Measurements from ENCODE around the gene S100A16. TPM values are rescaled to one million over a fixed set of nuclear protein-coding genes. Genes with fewer than 3 reads are reported as not detected.
A peak's percentile ranks its signal among the peaks of the same experiment; 100 is the strongest.

S100A16 gene, protein sequence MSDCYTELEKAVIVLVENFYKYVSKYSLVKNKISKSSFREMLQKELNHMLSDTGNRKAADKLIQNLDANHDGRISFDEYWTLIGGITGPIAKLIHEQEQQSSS
- total RNA-seq, result 100 to 1,000 TPM in 2 of 3 donors, 10 to 100 TPM in 1; 52.0 to 154 (median 102) TPM

DNA sequence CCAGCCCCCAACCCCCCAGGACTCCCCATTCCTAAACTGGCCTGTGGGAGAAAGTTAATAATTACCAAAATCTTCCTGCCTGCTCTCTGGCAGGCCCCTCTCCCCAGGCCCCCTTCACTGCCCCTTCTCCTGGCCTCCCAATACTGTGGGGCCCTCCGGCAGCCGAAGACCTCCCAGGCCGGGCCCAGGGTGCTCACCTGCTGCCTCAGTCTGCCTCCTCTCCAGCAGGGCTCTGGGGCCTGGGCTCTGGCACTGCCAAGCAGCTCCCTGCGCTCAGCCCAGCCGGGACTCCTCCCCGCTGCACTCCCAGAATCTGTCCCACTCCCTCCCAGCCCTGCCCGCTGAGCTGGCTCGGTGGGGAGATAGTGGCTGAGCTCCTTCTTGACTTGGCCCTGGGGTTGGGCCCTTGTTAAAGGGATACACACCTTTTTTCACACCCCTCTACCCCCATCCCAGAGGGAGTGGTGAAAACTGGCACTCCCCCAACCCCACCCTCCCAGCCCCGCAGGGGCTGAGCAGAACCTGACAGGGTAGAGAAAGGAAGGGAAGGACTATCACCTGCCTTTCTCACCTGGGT, at the start of gene S100A16:
Gene S100A16, minus strand, starts transcription at position 383 of the 577 bp plus-strand sequence. CDS start 4,986 bp downstream, outside the sequence.
- DNase-seq (ENCODE audit: low spot score in 2 of 2), result peak; percentile 82
- Histone ChIP-seq H3K36me3 (no peaks in the 10 kb centered on the region), H3K9me3 (no peaks in the 10 kb centered on the region), H3K4me3 (peak within 1 kb of the TSS; percentile 49 to 83 (median 68)), H3K4me1 (peaks cover 20 to 46% of the 10 kb centered on the region in 2 donors), H3K27me3 (no peaks in the 10 kb centered on the region), H3K27ac (peak within 1 kb of the TSS; percentile 98 to 100)
- TF ChIP-seq POLR2AphosphoS5 (IDR thresholded peaks at IDR 0.05) (peak; percentile 13 to 79 (median 40)), POLR2A (IDR thresholded peaks at IDR 0.05) (peak; percentile 52)
- TF ChIP-seq, protein P1, sequence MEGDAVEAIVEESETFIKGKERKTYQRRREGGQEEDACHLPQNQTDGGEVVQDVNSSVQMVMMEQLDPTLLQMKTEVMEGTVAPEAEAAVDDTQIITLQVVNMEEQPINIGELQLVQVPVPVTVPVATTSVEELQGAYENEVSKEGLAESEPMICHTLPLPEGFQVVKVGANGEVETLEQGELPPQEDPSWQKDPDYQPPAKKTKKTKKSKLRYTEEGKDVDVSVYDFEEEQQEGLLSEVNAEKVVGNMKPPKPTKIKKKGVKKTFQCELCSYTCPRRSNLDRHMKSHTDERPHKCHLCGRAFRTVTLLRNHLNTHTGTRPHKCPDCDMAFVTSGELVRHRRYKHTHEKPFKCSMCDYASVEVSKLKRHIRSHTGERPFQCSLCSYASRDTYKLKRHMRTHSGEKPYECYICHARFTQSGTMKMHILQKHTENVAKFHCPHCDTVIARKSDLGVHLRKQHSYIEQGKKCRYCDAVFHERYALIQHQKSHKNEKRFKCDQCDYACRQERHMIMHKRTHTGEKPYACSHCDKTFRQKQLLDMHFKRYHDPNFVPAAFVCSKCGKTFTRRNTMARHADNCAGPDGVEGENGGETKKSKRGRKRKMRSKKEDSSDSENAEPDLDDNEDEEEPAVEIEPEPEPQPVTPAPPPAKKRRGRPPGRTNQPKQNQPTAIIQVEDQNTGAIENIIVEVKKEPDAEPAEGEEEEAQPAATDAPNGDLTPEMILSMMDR (IDR thresholded peaks at IDR 0.05), result no peak
- intact Hi-C loops (cut with DNase I; ENCODE audit: low total_unique reads), result no loop called here

DNA sequence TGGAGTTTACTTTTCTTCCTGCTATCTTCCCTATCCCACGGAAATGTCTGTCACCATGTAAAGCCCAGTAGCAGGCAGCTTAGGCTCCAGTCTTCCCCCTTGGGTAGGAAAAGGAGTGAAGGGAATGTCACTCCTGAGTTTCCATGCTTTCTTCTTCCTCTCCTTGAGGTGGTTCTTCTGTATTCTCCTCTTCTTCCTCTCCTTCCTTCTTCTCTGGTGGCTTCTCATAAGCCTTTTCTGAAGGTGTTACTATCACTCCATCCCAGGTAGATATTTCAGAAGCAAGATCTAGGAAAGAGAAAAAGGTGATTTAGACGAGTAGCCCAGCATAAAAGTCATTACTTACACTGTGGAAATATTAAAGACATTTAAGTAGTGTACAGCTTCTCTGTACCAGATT, 49.3 kb upstream of the S100A16 start:
- H3K4me1 ChIP-seq, result peaks cover 0 to 4% of the 10 kb centered on the region in 2 donors
- TF ChIP-seq, protein P1 (IDR thresholded peaks at IDR 0.05), result no peak
- TF ChIP-seq POLR2AphosphoS5 (IDR thresholded peaks at IDR 0.05), result no peak
- TF ChIP-seq POLR2A (IDR thresholded peaks at IDR 0.05), result no peak
- H3K27ac ChIP-seq, result no peak overlapping the region
- no peak for DNase-seq (ENCODE audit: low spot score in 2 of 2)
- peaks cover 11% of the 10 kb centered on the region for H3K36me3 ChIP-seq
- H3K27me3 ChIP-seq, result no peaks in the 10 kb centered on the region
- intact Hi-C loops (cut with DNase I; ENCODE audit: low total_unique reads), result loop anchor here (2.0 kb wide), 1 partner anchor 59 kb away; no protein-coding TSS in a partner anchor
- no peak overlapping the region for H3K4me3 ChIP-seq
- no peaks in the 10 kb centered on the region for H3K9me3 ChIP-seq

DNA sequence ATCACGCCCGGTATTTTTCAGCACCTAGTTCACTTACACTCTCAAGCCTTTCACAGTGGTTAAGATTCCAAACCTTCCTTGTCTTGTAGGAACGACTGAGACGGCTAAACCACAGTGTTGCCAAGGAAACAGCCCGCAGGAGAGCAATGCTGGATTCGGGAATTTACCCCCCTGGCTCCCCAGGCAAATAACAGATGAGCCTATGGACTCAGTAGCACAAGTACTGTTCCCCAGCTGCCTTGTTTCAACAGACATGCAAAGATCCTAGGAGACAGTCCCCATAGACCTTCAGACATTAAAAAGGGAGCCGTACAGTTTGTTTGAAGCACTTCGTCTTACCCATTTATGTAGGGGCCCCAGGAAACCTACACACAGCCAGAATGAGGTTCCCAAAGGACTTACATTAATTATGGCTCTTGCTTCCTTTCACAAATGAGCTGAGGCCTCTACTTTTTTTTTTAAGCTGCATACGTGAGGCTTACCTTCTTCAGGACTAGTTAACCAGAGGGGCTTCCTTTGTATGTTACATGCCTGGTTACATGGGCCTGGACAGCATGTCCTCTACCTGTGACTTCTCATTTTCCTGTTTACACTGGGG, 48.3 kb upstream of the S100A16 start:
- Histone ChIP-seq H3K4me3 (no peak overlapping the region), H3K27me3 (no peaks in the 10 kb centered on the region), H3K36me3 (peaks cover 11% of the 10 kb centered on the region), H3K4me1 (peaks cover 0 to 4% of the 10 kb centered on the region in 2 donors), H3K27ac (peak overlapping the region in 1 of 2 donors; percentile 10), H3K9me3 (no peaks in the 10 kb centered on the region)
- TF ChIP-seq POLR2A (IDR thresholded peaks at IDR 0.05), result no peak
- TF ChIP-seq, protein P1 (IDR thresholded peaks at IDR 0.05), result no peak
- TF ChIP-seq POLR2AphosphoS5 (IDR thresholded peaks at IDR 0.05), result no peak
- no peak for DNase-seq (ENCODE audit: low spot score in 2 of 2)
- intact Hi-C loops (cut with DNase I; ENCODE audit: low total_unique reads), result no loop called here

DNA sequence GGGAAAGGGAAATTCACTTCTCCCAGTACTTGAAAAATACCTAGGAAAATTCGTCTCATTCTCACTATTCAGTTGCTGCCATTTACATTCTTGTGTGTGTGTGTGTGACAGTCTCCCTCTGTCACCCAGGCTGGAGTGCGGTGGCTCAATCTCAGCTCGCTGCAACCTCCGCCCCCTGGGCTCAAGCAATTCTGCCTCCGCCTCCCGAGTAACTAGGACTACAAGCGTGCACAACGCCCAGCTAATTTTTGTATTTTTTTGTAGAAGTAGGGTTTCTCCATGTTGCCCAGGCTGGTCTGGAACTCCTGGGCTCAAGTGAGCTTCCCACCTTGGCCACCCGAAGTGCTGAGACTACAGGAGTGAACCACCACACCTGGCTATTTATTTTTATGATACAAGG, 46.7 kb upstream of the S100A16 start:
- TF ChIP-seq POLR2A (IDR thresholded peaks at IDR 0.05) (no peak), POLR2AphosphoS5 (IDR thresholded peaks at IDR 0.05) (no peak)
- TF ChIP-seq, protein P1 (IDR thresholded peaks at IDR 0.05), result no peak
- Histone ChIP-seq H3K4me1 (peaks cover 0 to 4% of the 10 kb centered on the region in 2 donors), H3K27me3 (no peaks in the 10 kb centered on the region), H3K27ac (peak overlapping the region; percentile 93 to 99), H3K36me3 (peaks cover 11% of the 10 kb centered on the region), H3K9me3 (no peaks in the 10 kb centered on the region), H3K4me3 (peak overlapping the region in 2 of 3 donors; percentile 67 to 88)
- intact Hi-C loops (cut with DNase I; ENCODE audit: low total_unique reads), result no loop called here
- DNase-seq (ENCODE audit: low spot score in 2 of 2), result no peak

DNA sequence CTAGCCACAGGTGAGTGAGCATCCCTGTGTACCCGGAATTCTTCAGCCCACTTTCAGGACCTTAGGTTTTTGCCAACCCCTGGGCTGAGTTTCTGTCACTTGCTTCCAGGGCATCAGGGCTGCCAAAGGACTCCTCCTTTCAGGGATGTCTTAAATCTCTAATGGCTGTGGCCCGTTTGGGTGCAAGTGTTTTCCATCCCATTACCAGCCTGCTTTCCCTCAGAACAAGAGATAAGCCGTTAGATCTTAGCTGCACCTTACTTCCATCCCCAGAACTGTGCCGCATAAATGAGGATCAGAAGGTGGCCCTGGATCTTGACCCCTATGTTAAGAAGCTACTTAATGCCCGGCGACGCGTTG, 46.2 kb upstream of the S100A16 start:
- Histone ChIP-seq H3K4me1 (peaks cover 0 to 4% of the 10 kb centered on the region in 2 donors), H3K27me3 (no peaks in the 10 kb centered on the region)

More for the DNA sequence above, 46.2 kb upstream of the S100A16 start:
- intact Hi-C loops (cut with DNase I; ENCODE audit: low total_unique reads), result no loop called here
- no peak for DNase-seq (ENCODE audit: low spot score in 2 of 2)
- TF ChIP-seq, protein P1 (IDR thresholded peaks at IDR 0.05), result no peak
- TF ChIP-seq POLR2AphosphoS5 (IDR thresholded peaks at IDR 0.05), result no peak
- TF ChIP-seq POLR2A (IDR thresholded peaks at IDR 0.05), result no peak
- Histone ChIP-seq H3K36me3 (peaks cover 6% of the 10 kb centered on the region), H3K9me3 (no peaks in the 10 kb centered on the region), H3K27ac (peak overlapping the region; percentile 93 to 99), H3K4me3 (peak overlapping the region; percentile 67 to 88 (median 76))
